Measurements from ENCODE around the gene WWP2.

Gene WWP2

DNA sequence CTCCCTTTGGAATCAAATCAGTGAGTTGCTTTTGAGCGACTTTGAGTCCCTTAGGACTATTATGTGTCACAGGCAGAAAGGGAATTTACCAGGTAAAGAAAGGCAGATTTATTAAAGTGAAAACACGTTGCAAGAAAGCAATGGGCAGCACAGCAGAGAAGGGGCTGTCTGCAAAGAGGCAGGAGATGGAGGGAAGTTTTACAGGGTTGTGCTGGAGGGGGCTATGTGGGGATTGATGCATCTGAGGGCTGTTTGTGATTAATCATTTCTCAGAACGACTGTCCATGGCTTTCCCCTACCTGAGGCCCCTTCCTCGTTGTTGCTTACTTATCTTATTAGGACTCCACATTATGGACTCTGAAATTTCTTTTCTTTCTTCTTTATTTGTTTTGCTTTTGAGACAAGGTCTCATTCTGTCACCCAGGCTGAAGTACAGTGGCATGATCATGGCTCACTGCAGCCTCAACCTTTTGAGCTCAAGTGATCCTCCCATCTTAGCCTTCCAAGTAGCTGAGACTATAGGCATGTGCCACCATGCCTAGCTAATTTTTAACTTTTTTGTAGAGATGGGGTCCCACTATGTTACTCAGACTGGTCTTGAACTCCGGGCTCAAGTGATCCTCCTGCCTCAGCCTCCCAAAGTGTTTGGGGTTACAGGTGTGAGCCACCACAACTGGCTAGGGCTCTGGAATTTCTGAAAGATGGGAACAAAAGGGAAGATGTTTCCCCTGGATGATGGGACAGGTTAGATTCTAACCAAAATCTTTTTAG lies 5.5 kb downstream of the WWP2 start:
- TF ChIP-seq, protein P1, sequence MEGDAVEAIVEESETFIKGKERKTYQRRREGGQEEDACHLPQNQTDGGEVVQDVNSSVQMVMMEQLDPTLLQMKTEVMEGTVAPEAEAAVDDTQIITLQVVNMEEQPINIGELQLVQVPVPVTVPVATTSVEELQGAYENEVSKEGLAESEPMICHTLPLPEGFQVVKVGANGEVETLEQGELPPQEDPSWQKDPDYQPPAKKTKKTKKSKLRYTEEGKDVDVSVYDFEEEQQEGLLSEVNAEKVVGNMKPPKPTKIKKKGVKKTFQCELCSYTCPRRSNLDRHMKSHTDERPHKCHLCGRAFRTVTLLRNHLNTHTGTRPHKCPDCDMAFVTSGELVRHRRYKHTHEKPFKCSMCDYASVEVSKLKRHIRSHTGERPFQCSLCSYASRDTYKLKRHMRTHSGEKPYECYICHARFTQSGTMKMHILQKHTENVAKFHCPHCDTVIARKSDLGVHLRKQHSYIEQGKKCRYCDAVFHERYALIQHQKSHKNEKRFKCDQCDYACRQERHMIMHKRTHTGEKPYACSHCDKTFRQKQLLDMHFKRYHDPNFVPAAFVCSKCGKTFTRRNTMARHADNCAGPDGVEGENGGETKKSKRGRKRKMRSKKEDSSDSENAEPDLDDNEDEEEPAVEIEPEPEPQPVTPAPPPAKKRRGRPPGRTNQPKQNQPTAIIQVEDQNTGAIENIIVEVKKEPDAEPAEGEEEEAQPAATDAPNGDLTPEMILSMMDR (IDR thresholded peaks at IDR 0.05; ENCODE audit: low read depth, low read length) = no peak
- H3K4me3 ChIP-seq (ENCODE audit: low read depth, low read length) = no peak overlapping the region

DNA sequence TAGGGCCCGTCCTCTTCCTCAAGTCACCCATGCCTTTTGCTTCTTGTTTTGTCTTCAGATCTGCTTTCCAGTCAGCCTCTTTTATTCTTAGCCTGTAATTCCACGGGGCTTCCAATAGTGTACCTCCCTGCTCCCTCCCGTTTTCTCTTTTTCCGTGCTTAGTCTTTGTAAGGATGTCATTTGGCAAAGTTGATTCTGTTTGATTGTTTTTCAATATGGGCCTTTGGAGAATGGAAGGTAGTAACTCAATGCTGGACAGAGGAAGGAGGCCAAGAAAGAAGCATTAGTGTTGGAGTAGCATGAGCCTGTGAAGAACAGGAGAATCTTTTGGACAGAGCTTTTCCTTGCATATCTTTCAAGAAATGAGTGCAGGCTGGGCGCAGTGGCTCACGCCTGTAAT lies 6.5 kb downstream of the WWP2 start:
- TF ChIP-seq, protein P1 (IDR thresholded peaks at IDR 0.05; ENCODE audit: low read depth, low read length) = no peak
- no peak overlapping the region for H3K4me3 ChIP-seq (ENCODE audit: low read depth, low read length)

DNA sequence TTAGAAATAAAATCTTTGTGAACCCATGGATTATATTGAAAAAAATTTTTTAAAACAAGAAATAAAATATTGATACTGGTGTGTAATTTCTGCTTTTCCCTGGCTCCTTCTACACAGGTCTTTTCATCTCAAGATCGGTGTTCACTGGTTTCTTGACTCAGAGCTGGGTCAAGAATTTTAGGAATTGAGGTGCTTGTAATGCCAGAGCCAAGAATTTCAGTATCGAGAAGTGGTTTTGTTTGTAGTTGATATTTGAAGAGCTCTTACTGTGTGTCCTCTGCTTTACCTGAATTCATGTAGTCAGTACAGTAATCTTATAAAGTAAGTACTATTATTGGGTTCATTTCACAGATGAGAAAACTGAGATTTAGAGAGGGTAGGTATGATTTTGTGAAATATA lies 7.3 kb downstream of the WWP2 start:
- TF ChIP-seq, protein P1 (IDR thresholded peaks at IDR 0.05; ENCODE audit: low read depth, low read length) = no peak

DNA sequence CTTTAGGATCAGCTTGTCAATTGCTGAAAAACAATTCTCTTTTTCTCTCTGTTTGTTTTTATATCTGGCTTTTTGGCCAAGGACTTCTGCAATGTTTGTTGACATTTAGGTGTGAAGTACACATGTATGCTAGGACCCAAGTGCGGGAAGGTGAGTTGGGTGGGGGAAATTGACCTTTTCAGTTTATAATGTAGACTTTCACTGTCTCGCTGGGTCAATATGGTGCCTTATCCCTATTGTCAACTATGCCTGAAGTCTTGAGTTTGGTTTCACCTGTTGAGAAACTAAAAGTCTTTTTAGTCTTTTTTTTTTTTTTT lies 9.5 kb downstream of the WWP2 start:
- H3K4me3 ChIP-seq (ENCODE audit: low read depth, low read length) = no peak overlapping the region
- TF ChIP-seq, protein P1 (IDR thresholded peaks at IDR 0.05; ENCODE audit: low read depth, low read length) = no peak

More for the DNA sequence above, 7.3 kb downstream of the WWP2 start:
- H3K4me3 ChIP-seq (ENCODE audit: low read depth, low read length) = no peak overlapping the region

DNA sequence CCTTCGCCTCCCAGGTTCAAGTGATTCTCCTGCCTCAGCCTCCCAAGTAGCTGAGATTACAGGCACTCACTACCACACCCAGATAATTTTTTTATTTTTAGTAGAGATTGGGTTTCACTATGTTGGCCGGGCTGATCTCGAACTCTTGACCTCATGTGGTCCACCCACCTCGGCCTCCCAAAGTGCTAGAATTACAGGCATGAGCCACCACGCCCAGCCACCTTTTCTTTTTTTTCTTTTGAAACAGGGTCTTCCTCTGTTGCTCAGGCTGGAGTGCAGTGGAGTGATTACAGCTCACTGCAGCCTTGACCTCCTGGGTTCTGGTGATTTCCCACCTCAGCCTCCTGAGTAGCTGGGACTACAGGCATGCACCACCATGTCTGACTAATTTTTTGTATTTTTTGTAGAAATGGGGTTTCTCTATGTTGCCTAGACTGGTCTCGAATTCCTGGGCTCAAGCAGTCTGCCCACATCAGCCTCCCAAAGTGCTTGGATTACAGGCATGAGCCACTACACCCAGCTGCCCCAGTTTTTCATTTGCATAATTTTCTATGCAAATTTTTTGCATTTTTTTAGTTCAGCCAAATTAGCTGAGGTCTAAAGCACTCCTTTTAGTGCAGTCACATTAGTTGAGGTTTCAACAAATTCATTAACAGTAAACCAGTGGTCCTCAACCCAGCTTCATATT lies 11.3 kb downstream of the WWP2 start:
- TF ChIP-seq, protein P1 (IDR thresholded peaks at IDR 0.05; ENCODE audit: low read depth, low read length) = no peak
- no peak overlapping the region for H3K4me3 ChIP-seq (ENCODE audit: low read depth, low read length)

DNA sequence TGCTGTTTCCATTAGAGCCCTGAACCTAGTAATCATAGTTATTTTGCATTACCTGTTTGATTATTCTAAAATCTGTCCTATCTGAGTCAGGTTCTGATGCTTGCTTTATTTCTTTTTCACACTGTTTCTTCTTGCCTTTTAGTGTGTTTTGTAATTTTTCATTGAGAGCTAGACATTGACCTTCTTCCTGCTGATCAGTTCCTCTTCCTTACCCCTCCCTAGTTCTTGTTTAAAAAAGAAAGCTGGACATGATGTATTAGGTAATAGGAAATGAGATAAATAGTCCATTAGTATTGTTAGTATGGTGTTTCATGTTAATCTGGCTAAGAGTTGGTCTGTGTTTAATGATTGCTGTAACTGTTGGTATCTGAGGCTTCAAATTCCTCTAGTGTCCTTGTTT lies 13.4 kb downstream of the WWP2 start:
- TF ChIP-seq, protein P1 (IDR thresholded peaks at IDR 0.05; ENCODE audit: low read depth, low read length) = no peak
- H3K4me3 ChIP-seq (ENCODE audit: low read depth, low read length) = no peak overlapping the region

DNA sequence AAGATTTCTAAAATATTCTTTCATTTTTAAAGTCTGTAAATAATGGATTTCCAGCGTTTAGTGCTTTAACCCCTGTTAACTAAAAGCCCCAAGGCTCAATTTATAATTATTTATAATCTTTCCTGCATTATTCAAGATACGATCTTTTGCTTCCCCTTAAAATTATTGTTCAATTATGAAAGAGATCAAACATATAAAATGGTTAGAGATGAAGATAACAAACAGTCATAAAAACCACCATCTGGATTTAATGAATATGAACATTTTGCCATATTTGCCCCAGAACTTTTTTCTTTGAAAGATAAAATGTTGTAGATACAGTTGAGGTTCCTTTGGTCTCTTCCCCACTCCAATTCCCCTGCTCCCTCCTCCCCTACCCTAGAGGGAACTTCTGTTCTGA lies 17.6 kb downstream of the WWP2 start:
- TF ChIP-seq, protein P1 (IDR thresholded peaks at IDR 0.05; ENCODE audit: low read depth, low read length) = no peak

More for the DNA sequence above, 17.6 kb downstream of the WWP2 start:
- no peak overlapping the region for H3K4me3 ChIP-seq (ENCODE audit: low read depth, low read length)
